Activated T-helper 17 cell treated with anti-CD3 and anti-CD28 coated beads, Interleukin-2, amount 50 U/mL, for 72 hours (primary cell): ENCODE data around the gene SCNN1G. TPM values are rescaled to one million over a fixed set of nuclear protein-coding genes. Genes with fewer than 3 reads are reported as not detected.

ENCODE experiments used
- ATAC-seq: fragments of 150-1000 bp; cut with Tn5 transposase; replicated peaks from 2 replicates; pipeline ENCODE4 v1.10.0; 2021; ENCODE audit warnings: mild to moderate bottlenecking, moderate library complexity
- H3K27ac Mint-ChIP-seq: one replicate; pipeline ENCODE4 v1.8.0; 2022; ENCODE audit warnings: mixed read lengths
- H3K27me3 Mint-ChIP-seq: one replicate; pipeline ENCODE4 v1.8.0; 2022; ENCODE audit warnings: mixed read lengths
- H3K36me3 Mint-ChIP-seq: one replicate; pipeline ENCODE4 v1.8.0; 2022; ENCODE audit warnings: low read depth, mild to moderate bottlenecking, mixed read lengths
- H3K4me1 Mint-ChIP-seq: one replicate; pipeline ENCODE4 v1.8.0; 2022; ENCODE audit warnings: mixed read lengths
- H3K4me3 Mint-ChIP-seq: one replicate; pipeline ENCODE4 v1.8.0; 2022; ENCODE audit warnings: mild to moderate bottlenecking, mixed read lengths
- H3K9me3 Mint-ChIP-seq: one replicate; pipeline ENCODE4 v1.8.0; 2022; ENCODE audit warnings: mixed read lengths
- total RNA-seq, 2 donors: library from RNA; stranded (reverse); gene quantifications; one replicate each; pipeline ENCODE4 v1.2.3, GENCODE V29; 2022

Gene SCNN1G
- total RNA-seq, 2 donors from 2014 or later = not detected

DNA sequence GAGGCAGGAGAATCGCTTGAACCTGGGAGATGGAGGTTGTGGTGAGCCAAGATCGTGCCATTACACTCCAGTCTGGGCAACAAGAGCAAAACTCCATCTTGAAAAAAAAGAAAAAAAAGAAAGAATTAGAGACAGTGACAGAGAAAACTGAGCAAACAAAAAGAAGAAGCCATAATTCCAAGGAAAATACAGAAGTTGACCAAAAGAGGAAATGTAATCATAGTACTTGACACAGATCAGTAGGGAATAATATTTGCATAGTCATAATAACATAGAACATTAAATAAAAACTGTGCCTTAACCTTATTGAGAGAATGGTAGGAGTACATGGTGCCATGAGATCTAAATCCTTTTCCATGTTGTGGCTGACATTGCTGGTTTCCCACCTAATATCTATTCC, 18.6 kb upstream of the SCNN1G start:
- Mint-ChIP-seq H3K4me3 (no peak overlapping the region), H3K27me3 (peaks cover 38% of the 10 kb centered on the region), H3K27ac (no peak overlapping the region), H3K9me3 (no peaks in the 10 kb centered on the region), H3K36me3 (no peaks in the 10 kb centered on the region), H3K4me1 (no peaks in the 10 kb centered on the region)
- ATAC-seq = no peak

DNA sequence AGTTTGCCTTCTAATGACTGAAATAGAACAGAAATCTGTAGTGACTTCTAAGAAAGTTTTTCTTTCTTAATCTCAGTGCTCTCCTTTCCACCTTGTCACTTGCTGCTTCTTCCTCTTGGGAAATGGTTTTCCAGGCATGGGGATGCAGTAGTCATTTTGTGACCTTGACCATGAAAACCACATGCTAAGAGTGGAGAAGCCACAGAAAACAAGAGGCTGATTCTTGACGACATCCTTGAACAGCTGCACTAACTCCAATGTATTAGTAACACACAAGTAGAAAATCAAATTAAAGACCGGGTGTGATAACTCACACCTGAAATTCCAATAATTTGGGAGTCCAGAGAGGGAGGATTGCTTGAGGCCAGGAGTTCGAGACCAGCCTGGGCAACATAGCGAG, 17.8 kb upstream of the SCNN1G start:
- Mint-ChIP-seq H3K27ac (no peak overlapping the region), H3K4me3 (no peak overlapping the region), H3K4me1 (no peaks in the 10 kb centered on the region), H3K9me3 (no peaks in the 10 kb centered on the region), H3K27me3 (peaks cover 38% of the 10 kb centered on the region), H3K36me3 (no peaks in the 10 kb centered on the region)
- ATAC-seq = no peak

DNA sequence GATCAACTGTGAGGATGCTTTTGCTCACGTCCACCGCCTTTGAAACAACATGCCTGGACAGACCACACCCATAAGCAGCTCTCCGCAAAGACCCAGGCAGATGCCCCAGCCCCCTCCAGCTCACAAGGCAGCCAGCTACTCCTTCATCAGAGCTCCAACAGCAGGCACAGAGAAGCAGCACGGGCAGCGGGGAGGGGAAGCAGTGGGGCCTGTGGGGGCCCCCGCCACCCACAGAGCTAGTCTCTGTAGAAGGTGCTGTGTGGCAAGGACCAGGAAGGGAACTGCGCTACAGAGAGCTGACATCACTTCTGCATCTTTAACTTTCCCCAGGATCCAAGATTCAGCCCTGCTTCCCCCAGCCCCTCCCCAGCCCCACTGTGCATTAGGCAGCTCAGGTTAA, 10.0 kb upstream of the SCNN1G start:
- Mint-ChIP-seq H3K27ac (no peak overlapping the region), H3K36me3 (no peaks in the 10 kb centered on the region)

DNA sequence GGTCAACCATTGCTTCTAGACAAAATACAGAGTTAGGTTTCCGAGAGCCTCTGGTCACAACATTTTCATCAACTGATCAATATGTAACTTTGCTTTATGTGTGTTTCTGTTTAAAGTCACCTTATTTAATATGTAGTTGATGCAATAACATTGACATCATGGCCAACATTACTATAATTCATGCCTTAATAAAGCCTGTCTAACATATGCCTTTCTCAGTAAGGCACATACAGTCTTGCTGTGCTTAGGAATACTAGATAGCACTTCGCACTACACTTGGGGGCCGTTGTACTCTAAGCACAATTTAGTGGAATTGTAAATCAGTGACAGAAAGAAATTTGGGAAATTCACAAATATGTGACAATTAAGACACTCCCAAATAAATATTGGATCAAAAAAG, 9.6 kb upstream of the SCNN1G start:
- Mint-ChIP-seq H3K4me1 (no peaks in the 10 kb centered on the region), H3K9me3 (no peaks in the 10 kb centered on the region), H3K27ac (no peak overlapping the region), H3K27me3 (peaks cover 44% of the 10 kb centered on the region), H3K36me3 (no peaks in the 10 kb centered on the region), H3K4me3 (no peak overlapping the region)
- ATAC-seq = no peak

More for the DNA sequence above, 10.0 kb upstream of the SCNN1G start:
- Mint-ChIP-seq H3K4me1 (no peaks in the 10 kb centered on the region), H3K4me3 (no peak overlapping the region), H3K9me3 (no peaks in the 10 kb centered on the region), H3K27me3 (peaks cover 44% of the 10 kb centered on the region)
- ATAC-seq = no peak

DNA sequence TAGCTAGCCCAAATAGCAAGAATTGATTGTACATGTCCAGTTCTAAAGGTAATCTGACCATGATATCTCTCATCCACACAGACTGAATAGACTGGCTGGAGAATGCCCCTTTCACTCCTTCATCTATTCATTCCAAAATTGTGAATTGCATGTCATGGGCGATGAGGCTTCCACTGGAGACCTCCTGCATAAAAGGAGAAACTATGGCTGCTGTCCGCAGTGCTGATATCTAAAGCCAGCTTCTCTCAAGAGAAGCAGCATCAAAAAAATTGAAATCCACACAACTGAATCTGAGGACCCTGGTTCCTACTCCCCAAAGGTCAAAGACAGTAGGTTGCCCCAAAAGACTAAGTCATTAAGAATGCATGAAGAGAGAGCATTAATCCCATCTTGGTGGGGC, 7.9 kb upstream of the SCNN1G start:
- H3K9me3 Mint-ChIP-seq = no peaks in the 10 kb centered on the region
- H3K27ac Mint-ChIP-seq = no peak overlapping the region
- H3K27me3 Mint-ChIP-seq = peaks cover 55% of the 10 kb centered on the region
- H3K4me1 Mint-ChIP-seq = no peaks in the 10 kb centered on the region
- no peak for ATAC-seq
- H3K4me3 Mint-ChIP-seq = no peak overlapping the region
- H3K36me3 Mint-ChIP-seq = no peaks in the 10 kb centered on the region

DNA sequence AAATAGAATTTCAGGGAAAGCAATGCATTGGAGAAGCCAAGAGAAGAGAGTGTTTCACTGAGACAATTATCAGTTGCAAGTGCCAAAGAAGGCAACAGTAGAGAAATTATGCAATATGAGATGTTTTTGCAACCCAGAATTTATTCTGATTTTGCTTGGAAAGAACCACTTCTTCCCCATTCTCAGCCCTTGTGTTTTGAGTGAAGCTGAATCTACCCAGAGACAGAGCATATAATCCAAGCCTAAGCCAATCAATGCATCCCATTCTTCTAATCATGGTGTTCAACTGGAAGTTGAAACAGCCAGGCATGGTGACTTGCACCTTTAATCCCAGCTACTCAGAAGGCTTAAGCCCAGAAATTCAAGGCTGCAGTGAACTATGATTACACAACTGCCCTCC, 6.9 kb upstream of the SCNN1G start:
- no peaks in the 10 kb centered on the region for H3K4me1 Mint-ChIP-seq
- no peaks in the 10 kb centered on the region for H3K36me3 Mint-ChIP-seq
- no peaks in the 10 kb centered on the region for H3K9me3 Mint-ChIP-seq

DNA sequence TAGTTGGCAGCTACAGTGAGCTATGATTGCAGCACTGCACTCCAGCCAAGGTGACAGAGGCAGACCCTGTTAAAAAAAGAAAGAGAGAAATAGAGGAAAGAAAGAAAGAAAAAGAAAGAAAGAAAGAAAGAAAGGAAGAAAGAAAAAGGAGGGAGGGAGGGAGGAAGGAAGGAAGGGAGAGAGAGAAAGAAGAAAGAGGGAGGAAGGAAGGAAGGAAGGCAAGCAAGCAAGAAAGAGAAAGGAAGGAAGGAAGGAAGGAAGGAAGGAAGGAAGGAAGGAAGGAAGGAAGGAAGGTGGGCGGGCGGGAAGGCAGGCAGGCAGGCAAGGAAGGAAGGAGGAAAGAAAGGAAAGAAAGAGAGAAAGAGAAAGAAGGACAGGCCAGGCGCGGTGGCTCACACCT, 1.0 kb upstream of the SCNN1G start:
- no peaks in the 10 kb centered on the region for H3K36me3 Mint-ChIP-seq
- no peak overlapping the region for H3K27ac Mint-ChIP-seq
- H3K4me3 Mint-ChIP-seq = peak overlapping the region; percentile 44
- peaks cover 4% of the 10 kb centered on the region for H3K4me1 Mint-ChIP-seq
- no peaks in the 10 kb centered on the region for H3K9me3 Mint-ChIP-seq
- no peak for ATAC-seq
- H3K27me3 Mint-ChIP-seq = peaks cover 56% of the 10 kb centered on the region

More for the DNA sequence above, 6.9 kb upstream of the SCNN1G start:
- no peak overlapping the region for H3K4me3 Mint-ChIP-seq
- peaks cover 54% of the 10 kb centered on the region for H3K27me3 Mint-ChIP-seq
- no peak for ATAC-seq
- H3K27ac Mint-ChIP-seq = no peak overlapping the region

DNA sequence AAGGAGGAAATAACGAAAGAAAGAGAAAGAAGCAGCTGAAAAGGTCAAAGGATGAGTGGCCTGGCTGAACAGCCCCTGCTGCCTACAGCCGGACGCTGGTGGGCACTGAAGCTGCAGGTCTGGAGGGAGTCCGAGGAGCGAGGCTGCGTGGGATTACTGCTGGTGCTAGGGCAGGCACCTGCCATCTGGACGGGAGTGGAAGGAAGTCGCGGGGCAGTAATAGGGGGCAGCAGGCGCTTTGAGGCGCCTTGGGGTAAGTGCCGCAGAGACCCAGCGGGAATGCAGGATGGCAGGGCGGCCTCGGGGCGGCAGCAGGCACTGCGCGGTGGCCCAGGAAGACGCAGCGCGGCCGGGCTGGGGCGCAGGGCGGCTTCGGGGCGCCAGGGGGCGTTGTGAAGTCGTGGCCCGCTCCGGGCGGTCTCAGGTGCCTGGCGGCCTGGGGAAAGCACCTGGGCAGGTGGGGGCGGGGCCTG, 303 bp upstream of the SCNN1G start:
- H3K27me3 Mint-ChIP-seq = peaks cover 59% of the 10 kb centered on the region
- peaks cover 4% of the 10 kb centered on the region for H3K4me1 Mint-ChIP-seq
- ATAC-seq = peak; percentile 96
- no peak overlapping the region for H3K27ac Mint-ChIP-seq
- H3K9me3 Mint-ChIP-seq = no peaks in the 10 kb centered on the region
- H3K4me3 Mint-ChIP-seq = peak overlapping the region; percentile 44
- H3K36me3 Mint-ChIP-seq = no peaks in the 10 kb centered on the region

DNA sequence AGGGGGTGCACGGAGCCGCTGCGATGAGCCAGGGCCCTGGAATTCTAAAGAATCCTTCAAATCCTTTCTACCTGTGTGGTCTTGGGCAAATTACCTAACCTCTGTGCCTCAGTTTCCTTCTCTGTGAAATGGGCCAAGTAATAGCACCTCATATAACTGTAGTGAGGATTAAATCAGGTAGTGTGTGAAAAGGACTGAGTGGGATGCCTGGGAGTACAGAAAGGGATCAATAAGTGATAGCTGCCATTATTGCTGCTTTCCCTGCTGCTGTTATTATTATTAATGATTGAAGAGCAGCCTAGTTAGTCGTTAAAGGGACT, 958 bp downstream of the SCNN1G start:
- Mint-ChIP-seq H3K9me3 (no peaks in the 10 kb centered on the region), H3K4me1 (peaks cover 4% of the 10 kb centered on the region), H3K36me3 (no peaks in the 10 kb centered on the region), H3K4me3 (no peak overlapping the region), H3K27me3 (peaks cover 61% of the 10 kb centered on the region), H3K27ac (no peak overlapping the region)
- no peak for ATAC-seq

DNA sequence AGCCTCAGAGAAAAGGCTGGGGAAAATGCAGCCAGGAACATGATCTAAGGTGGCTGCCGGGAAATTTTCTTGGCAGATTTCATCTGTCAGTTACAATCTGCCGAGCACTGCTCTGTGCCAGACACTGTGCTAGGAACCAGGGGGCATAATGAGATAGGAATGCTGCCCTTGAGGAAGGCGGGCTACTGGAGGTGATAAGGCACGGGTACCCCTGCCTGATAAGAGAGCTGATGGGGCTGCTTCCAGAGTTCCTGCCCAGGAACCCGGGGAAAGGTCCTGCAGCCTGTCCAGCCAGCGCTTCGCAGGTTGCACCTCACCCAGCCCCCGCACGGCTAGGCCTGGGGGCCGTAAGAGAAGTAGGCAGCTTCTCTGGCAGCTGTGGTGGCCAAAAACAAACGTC, 3.1 kb downstream of the SCNN1G start:
- H3K4me1 Mint-ChIP-seq = peaks cover 4% of the 10 kb centered on the region
- H3K27me3 Mint-ChIP-seq = peaks cover 53% of the 10 kb centered on the region
- no peak for ATAC-seq
- H3K27ac Mint-ChIP-seq = no peak overlapping the region
- H3K9me3 Mint-ChIP-seq = no peaks in the 10 kb centered on the region
- no peak overlapping the region for H3K4me3 Mint-ChIP-seq
- H3K36me3 Mint-ChIP-seq = no peaks in the 10 kb centered on the region

DNA sequence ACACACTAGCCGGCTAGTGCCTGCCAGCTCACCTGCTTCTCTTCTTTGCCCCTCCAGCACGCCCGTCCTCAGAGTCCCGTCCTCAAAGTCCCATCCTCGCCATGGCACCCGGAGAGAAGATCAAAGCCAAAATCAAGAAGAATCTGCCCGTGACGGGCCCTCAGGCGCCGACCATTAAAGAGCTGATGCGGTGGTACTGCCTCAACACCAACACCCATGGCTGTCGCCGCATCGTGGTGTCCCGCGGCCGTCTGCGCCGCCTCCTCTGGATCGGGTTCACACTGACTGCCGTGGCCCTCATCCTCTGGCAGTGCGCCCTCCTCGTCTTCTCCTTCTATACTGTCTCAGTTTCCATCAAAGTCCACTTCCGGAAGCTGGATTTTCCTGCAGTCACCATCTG, 3.6 kb downstream of the SCNN1G start:
- ATAC-seq = no peak
- Mint-ChIP-seq H3K27me3 (peaks cover 50% of the 10 kb centered on the region), H3K4me3 (no peak overlapping the region), H3K36me3 (no peaks in the 10 kb centered on the region), H3K9me3 (no peaks in the 10 kb centered on the region), H3K4me1 (peaks cover 4% of the 10 kb centered on the region), H3K27ac (no peak overlapping the region)

DNA sequence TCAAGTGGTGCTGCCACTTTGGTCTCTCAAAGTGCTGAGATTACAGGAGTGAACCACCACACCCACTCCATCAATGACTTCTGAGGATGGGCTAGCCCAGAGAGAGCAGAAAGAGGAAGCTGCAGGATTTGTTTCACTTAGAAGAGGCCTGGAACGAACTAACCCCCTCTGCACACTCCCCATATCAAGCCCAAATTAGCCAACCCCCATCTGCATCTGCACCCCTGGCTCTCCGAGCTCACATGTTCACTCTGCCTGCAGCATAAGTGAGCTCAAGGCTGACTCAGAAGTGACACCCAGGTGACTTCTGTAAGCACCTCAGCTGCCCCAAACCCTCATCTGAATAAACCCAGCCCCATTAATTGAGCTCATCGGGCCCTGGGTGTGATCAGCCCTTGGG, 4.8 kb downstream of the SCNN1G start:
- no peak overlapping the region for H3K27ac Mint-ChIP-seq
- ATAC-seq = no peak
- H3K4me3 Mint-ChIP-seq = no peak overlapping the region
- H3K36me3 Mint-ChIP-seq = no peaks in the 10 kb centered on the region
- peaks cover 40% of the 10 kb centered on the region for H3K27me3 Mint-ChIP-seq
- no peaks in the 10 kb centered on the region for H3K9me3 Mint-ChIP-seq
- H3K4me1 Mint-ChIP-seq = no peaks in the 10 kb centered on the region

DNA sequence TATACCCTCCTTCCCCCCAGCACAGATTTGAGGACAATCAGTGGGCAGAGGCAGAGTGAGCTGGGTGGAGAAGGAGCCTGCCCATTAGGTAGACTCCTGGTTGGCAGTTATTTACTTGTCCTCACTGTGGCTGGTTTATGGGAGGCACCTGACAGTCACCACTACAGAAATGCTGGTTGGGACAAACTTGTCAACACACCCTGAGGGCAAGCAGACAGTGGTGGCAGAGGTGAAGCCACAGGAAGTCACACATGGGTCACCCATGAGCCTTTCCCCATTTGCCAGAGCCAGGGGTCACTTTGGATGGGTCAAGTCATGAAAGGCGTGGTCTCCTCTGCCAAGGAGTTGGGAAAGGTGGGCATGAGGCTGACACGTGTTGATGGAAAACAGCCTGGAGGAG, 6.4 kb downstream of the SCNN1G start:
- no peak for ATAC-seq
- no peaks in the 10 kb centered on the region for H3K36me3 Mint-ChIP-seq
- H3K4me1 Mint-ChIP-seq = no peaks in the 10 kb centered on the region
- no peak overlapping the region for H3K27ac Mint-ChIP-seq
- no peaks in the 10 kb centered on the region for H3K9me3 Mint-ChIP-seq
- H3K4me3 Mint-ChIP-seq = no peak overlapping the region
- H3K27me3 Mint-ChIP-seq = peaks cover 40% of the 10 kb centered on the region

DNA sequence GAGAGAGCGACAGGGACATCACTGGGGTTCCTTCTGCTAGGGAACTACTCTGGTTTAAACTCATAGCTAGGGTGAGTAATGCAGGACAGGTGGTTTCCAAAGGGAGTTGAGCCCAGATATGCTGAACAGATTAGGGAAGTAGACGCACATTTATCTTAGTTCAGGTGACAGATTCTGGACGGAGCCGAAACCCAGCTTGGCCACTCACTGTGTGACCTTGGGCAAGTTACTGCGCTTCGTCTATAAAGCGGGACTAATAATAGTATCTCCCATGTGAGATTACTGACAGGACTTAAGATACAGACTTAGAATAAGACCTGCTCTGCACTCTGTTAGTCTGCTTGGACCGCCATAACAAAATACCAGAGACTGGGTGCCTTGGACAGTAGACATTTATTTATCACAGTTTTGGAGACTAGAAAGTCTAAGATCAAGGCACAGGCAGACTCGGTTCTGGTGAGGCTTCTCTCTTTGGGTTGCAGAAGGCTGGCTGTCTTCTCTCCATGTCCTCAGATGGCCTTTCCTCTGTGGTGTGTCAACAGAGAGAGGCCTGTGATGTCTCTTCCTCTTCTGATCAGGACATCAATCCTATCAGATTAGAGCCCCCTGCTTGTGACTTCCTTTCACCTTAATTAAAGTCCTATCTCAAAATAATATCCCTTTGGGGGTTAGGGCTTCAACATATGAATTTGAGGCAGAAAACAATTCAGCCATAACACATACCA, 12.1 kb downstream of the SCNN1G start:
- H3K36me3 Mint-ChIP-seq = no peaks in the 10 kb centered on the region
- H3K4me3 Mint-ChIP-seq = no peak overlapping the region
- no peaks in the 10 kb centered on the region for H3K4me1 Mint-ChIP-seq
- H3K27me3 Mint-ChIP-seq = peaks cover 14% of the 10 kb centered on the region
- no peak overlapping the region for H3K27ac Mint-ChIP-seq
- no peaks in the 10 kb centered on the region for H3K9me3 Mint-ChIP-seq
- ATAC-seq = no peak

DNA sequence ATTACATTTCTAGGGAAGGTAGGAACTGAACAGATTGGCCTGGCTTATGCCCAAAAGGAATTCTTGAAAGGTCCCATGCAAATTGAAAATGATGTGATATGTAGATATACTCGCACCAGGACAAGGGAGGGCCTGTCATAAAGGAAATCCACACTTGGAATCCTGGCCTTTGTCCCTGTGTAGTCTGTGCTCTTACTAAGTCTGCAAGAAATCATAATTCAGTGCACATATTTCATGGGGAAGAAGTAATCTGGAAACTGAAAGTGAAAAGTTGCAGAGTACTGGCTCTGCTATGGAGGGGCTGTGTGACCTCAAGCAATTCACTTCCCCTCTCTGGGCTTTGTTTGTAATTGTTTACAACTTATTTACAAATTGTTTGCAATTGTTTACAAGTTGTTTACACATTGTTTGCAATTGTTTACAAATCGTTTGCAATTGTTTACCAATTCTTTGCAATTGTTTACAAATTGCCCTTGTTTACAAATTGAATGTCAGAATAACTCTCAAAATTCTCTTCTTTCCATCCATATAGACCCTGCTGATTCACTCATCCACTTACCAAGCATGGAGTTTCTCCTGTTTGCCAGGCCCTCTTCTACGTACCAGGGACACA, 12.9 kb downstream of the SCNN1G start:
- Mint-ChIP-seq H3K27me3 (peaks cover 16% of the 10 kb centered on the region), H3K27ac (no peak overlapping the region), H3K36me3 (no peaks in the 10 kb centered on the region), H3K9me3 (no peaks in the 10 kb centered on the region), H3K4me1 (no peaks in the 10 kb centered on the region), H3K4me3 (no peak overlapping the region)
- ATAC-seq = no peak
